Hematopoietic multipotent progenitor cell (in vitro differentiated cells): ENCODE measurements around the gene ALDH8A1. TPM values are rescaled to one million over a fixed set of nuclear protein-coding genes. Genes with fewer than 3 reads are reported as not detected.
A peak's percentile ranks its signal among the peaks of the same experiment; 100 is the strongest.

Experiments used
- DNase-seq, 3 donors: peaks; one replicate each; pipeline ENCODE4 v3.0.0-alpha.2; 2011 to 2015; ENCODE audit warnings: low read depth in 2 of 3, low spot score in 2 of 3
- total RNA-seq: library from RNA; depleted of rRNA; stranded (reverse); fragments of >200 nt; gene quantifications from one replicate; pipeline ENCODE4 v1.2.3, GENCODE V29; 2012

ALDH8A1 gene
- 0.27 TPM for total RNA-seq

- no peak for DNase-seq
Observed at GRCh38 chr6:134949927-134950326, at the start of gene ALDH8A1. ALDH8A1 (minus strand) TSS chr6:134950101; CDS start chr6:134950053, 48 bp downstream.

DNA sequence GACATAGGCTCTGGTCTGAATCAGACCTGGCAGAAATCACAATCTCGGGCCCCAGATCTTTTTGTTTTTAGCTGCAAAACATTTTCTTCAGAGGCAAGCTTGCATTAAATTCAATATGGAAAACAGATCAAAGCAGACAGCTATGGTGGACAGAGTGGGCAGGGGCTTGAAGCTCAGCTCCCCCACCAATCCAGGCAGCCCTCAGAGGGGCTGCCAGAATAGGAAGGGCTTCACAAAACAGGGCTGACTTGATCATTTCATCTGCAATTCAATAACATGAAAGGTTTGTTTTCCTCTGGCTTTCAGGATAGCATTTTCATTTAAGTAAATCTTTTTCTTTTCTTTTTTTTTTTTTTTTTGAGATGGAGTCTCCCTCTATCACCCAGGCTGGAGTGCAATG is 49.2 kb upstream of the ALDH8A1 start:
- DNase-seq, result no peak

DNA sequence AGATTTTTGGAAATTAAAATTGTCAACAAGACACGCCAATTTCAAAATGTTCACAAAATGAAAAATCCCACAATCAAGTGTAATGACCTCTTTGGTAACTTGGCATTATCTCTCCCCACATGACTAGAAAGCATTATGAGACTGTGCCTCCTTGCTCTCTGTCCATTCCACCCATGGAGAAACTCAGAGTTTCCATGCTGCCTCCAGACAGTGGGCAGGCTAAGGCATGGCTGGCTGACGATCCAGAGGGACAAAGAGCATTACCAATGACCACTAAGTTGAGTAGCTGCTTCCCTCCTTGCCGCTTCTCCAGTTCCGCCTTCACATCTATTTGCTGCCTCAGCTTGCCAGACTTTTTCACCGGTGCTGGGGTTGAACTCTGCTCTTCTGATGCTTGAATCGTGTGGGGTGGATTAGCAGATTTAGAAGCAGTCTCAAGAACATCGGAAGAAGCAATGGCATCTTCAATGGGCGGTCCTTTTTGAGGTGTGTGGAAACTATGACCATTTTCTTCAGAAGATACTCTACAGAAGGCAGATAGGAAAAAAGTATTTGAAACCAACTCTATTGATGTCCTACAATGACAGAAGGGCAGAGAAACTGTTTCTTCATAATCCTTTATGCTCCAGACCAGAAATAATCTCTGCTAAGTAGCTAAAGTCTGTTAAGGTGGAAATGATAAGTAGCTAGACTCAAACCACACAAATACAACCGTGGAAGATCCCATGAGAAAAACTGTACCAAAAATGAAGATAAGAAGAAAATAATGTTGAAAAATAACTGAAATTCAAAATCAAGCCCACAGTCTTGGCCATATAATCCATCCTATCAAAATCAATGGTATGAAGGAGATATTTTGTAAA is 47.5 kb upstream of the ALDH8A1 start:
- no peak for DNase-seq

DNA sequence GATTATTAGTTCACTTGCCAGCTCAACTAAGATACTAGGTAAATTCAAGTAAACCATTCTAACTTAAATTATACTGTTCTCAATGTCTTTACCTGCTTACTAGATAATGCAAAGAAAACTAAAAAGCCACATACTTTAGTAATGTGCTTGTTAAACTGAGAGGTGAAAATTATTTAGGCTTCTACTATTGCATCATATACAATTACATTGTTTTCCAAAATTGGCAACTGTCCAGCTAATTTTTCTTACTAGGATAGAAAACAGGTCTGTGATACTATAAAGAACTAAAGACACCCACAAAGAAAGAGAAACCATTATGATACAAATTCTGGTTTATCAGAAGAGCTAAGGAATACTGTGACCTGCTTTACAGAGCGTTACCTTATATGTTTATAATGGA is 45.6 kb upstream of the ALDH8A1 start:
- no peak for DNase-seq

- no peak for DNase-seq
Observed at GRCh38 chr6:134994431-134994830, 44.5 kb upstream of the ALDH8A1 start.

GRCh38 chr6:134992155-134992554 is 42.3 kb upstream of the ALDH8A1 start:
- DNase-seq, result no peak

DNA sequence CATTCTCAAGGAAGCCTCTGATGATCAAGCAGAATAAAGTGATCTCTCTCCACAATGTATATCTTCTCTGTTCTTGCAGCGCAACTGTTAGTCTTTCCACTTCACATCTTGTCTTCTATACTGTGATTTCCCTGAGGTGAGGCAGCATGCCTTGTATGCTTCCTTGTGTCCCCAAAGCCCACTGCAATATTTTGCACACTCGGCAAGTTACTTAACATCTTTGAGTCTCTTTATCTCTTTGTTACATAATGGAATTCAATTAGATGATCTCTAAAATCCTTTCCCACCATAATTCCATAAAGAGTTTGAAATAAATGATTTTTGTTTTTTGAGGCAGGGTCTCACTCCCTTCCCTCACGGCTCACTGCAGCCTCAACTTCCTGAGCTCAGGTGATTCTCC is 40.4 kb upstream of the ALDH8A1 start:
- DNase-seq, result no peak

- DNase-seq, result no peak
Observed at GRCh38 chr6:134984821-134985220, 34.9 kb upstream of the ALDH8A1 start.

- no peak for DNase-seq
Observed at GRCh38 chr6:134983823-134984222, 33.9 kb upstream of the ALDH8A1 start.

DNA sequence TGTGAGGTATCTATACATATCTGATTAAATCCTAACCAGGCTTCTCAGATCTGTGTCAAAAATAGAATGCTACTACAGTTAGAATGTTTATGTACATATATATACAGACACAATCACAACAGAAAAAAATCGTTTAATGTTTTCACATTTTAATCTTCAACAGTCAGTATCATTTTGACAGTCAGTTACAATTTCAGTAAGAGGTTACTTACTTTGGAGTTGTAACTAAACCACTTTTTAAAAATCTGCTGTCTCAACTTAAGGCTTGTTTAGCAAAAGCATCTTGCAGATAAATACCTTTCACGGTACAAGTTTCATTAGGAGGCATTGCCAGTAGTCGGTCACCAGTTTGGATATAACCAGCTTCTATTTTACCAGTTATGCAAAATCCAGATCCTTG is 32.3 kb upstream of the ALDH8A1 start:
- DNase-seq, result no peak

- DNase-seq, result peak in 1 of 3 donors; percentile 1
Observed at GRCh38 chr6:134980846-134981245, 30.9 kb upstream of the ALDH8A1 start.

DNA sequence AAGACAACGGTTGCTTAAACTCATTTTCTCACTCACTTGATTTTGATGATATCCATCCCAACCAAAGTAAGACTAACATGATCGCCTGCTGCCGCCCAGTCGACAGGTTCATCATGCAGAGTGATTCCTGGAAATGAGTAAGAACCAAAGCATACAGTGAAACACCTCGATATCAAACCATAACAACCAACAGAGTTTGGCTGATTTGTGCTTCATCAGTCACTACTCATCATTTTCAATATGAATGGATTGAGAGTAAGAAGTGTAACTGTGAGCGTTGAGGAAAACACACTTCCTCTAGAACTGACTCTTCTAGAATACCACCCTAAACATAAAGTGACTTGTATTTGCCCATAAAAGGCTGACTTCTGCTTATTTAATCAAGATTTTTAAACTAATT is 29.2 kb upstream of the ALDH8A1 start:
- no peak for DNase-seq

DNA sequence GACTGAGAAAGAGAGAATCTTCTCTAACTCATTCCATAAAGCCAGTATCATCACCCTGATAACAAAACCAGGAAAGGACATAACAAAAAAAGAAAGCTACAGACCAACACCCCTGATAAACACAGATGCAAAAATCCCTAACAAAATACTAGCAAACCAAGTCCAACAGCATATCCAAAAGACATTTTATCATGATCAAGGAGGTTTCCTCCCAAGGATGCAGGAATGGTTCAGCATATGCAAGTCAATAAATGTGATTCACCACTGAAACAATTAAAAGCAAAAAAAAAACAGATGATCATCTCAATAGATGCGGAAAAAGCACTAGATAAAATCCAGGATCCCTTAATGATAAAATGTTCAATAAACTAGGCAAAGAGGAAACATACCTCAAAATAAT is 24.5 kb upstream of the ALDH8A1 start:
- DNase-seq, result no peak

DNA sequence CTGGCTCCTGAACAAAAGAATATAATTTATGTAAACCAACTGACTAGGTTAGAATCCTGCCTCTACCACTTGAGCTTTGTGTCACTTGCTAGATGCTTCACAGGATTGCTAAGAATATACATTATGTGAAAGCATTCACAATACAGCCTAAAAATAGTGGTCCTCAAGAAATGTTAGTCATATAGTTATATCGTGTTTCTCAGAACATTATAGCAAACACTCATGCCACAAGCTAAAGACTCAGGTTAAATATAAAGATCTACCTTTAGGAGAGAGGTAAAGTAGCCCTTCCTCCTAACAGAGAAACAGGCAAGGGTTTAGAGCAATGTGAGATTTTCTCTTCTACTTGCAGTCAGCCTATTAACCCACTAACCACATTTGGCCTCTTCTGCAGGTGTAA is 17.8 kb upstream of the ALDH8A1 start:
- DNase-seq, result no peak

- DNase-seq, result no peak
Observed at GRCh38 chr6:134964451-134965203, 14.7 kb upstream of the ALDH8A1 start.

DNA sequence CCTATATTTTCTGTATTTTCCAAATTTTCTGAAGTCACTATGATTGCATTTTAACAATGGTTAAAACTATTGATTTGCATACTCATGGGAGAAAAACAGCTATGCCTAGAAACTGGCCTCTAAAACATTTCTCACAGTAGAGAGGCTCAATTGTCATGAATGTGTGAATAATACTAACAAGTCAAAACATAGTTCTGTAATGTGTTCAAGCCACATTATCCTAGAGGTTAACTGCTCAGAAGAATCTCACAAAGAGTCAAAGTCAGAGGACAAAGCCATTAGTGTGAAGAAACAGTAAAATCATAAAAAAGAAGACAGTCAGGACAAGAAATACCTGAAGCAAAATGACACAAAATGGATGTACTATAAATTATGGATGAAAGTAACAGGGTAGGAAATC is 12.5 kb upstream of the ALDH8A1 start:
- DNase-seq, result no peak

- no peak for DNase-seq
Observed at GRCh38 chr6:134961366-134961765, 11.5 kb upstream of the ALDH8A1 start.

- DNase-seq, result no peak
Observed at GRCh38 chr6:134959603-134960002, 9.7 kb upstream of the ALDH8A1 start.

DNA sequence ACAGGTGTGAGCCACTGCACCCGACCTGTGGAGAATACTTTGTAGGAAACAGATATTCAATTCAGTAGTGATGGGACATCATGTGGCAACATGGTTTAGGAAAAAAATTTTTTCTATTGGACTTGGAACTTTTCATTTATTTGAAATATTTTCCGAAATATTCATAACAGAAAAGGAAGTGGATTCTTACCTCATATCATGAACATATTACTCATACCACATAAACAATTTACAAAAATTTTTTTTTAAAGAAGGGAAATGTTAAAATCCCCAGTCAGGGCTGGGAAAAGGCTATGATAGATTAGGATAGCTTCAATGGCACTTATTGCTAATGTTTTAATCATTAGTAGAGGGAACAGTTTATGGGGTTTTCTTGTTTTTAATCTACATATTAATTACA is 6.8 kb upstream of the ALDH8A1 start:
- no peak for DNase-seq

- no peak for DNase-seq
Observed at GRCh38 chr6:134956032-134956431, 6.1 kb upstream of the ALDH8A1 start.

- DNase-seq, result no peak
Observed at GRCh38 chr6:134954272-134955000, 4.5 kb upstream of the ALDH8A1 start.
